Pancreas (tissue), 10 donors: Measurements from ENCODE around the gene DCAF17. TPM values are rescaled to one million over a fixed set of nuclear protein-coding genes. Genes with fewer than 3 reads are reported as not detected.

Experiments
- ATAC-seq, 4 donors: fragments of 200-7000 bp; cut with Tn5 transposase; one replicate each; pipeline versions ENCODE4 v1.8.0 to v1.9.1; 2020; ENCODE audit warnings: mild to moderate bottlenecking in 4 of 4, moderate library complexity in 4 of 4
- DNase-seq, 6 donors: peaks; one replicate each; pipeline ENCODE4 v3.0.0-alpha.2; 2020
- FAIRE-seq: peaks from 2 replicates; lab custom pipeline; 2012; peaks lifted over from hg19 to GRCh38; lab: Jason Lieb, UNC
- H3K27ac ChIP-seq, 4 donors: fragments of 200-600 bp; sonication (generic); 1 replicate in 3 of 4; 2 replicates in 1 of 4; pipeline versions ENCODE4 v1.5.0 to v1.8.0; 2020
- H3K27me3 ChIP-seq, 4 donors: fragments of 200-600 bp; one replicate each; pipeline ENCODE4 v1.8.0; 2021
- H3K36me3 ChIP-seq, 3 donors: fragments of 200-600 bp; sonication (generic) in 1 of 3; one replicate each; pipeline versions ENCODE4 v1.5.0 to v1.8.0; 2020 to 2021
- H3K4me1 ChIP-seq, 3 donors: fragments of 200-600 bp; one replicate each; pipeline ENCODE4 v1.8.0; 2021
- H3K4me3 ChIP-seq, 4 donors: fragments of 200-600 bp; sonication (generic) in 2 of 4; one replicate each; pipeline versions ENCODE4 v1.5.0 to v1.8.0; 2020 to 2021
- H3K9me3 ChIP-seq, 4 donors: fragments of 200-600 bp; one replicate each; pipeline ENCODE4 v1.8.0; 2021
- CTCF ChIP-seq, 4 donors: fragments of 200-600 bp; sonication (generic) in 3 of 4; IDR thresholded peaks; one replicate each; pipeline versions ENCODE4 v1.5.0 to v1.8.0; 2021; ENCODE audit warnings: antibody characterized with exemption in 4 of 4
- WGBS, 2 donors: extraction: QIAGEN DNeasy Blood & Tissue Kit; methylation state at CpG; one replicate each; pipeline ENCODE4 v1.1.7; 2013; 5-methylcytosine and 5-hydroxymethylcytosine counted together
- intact Hi-C, 3 donors: fragments of 100-400 bp; cut with DNase I; formaldehyde crosslinking; loops; one replicate each; pipeline versions ENCODE4 v1.11.1 to v1.14.2; 2022
- polyA plus RNA-seq, 2 donors: library from polyadenylated mRNA; stranded (reverse); fragments of 200-250 nt; gene quantifications; one replicate each; pipeline ENCODE4 v1.2.3, GENCODE V29; 2013
- total RNA-seq, 6 donors: library from RNA; stranded (reverse); fragmentation: NEBNext Ultra II Directional in 4 of 6; extraction: Animal tissue kit (Norgen Biotek cat#: 25700) in 4 of 6; gene quantifications; one replicate each; pipeline versions ENCODE4 v1.2.1 to v1.2.4, GENCODE V29; 2021 to 2023
- donor health status: healthy with polysubstance abuse.
- donor health status: DM: no; HTN: no; CAD: no; lungs with moderate emphysema.
- donor health status: DM: no; HTN: no; CAD: no.
- donor health status: control.
- donor health status: control.
- donor health status: Bipolar disorder and iron deficiency.
- donor health status: DM: yes; HTN: yes; CAD: no.
- donor health status: DM: no; HTN: no; CAD: no.
- donor health status: DM: no; HTN: no; CAD: no.
- donor health status: DM: yes; HTN: yes; CAD: no.

The DCAF17 gene
- total and polyA plus RNA-seq, 8 donors = 2.9 to 10.4 (median 5.8) TPM

- no peak for TF ChIP-seq CTCF (IDR thresholded peaks at IDR 0.05)
- no peaks in the 10 kb centered on the region for H3K27me3 ChIP-seq
- ATAC-seq (no peak), FAIRE-seq (no peak), DNase-seq (no peak)
- H3K4me3 ChIP-seq = no peak overlapping the region
- H3K4me1 ChIP-seq = no peaks in the 10 kb centered on the region
- peaks cover 0 to 10% (median 9%) of the 10 kb centered on the region in 3 donors for H3K36me3 ChIP-seq
- peaks cover 0 to 3% (median 0%) of the 10 kb centered on the region in 4 donors for H3K9me3 ChIP-seq
- H3K27ac ChIP-seq = no peak overlapping the region
- intact Hi-C loops = no loop called here
Observed at GRCh38 chr2:171441470-171441869, 7.4 kb downstream of the DCAF17 start.

DNA sequence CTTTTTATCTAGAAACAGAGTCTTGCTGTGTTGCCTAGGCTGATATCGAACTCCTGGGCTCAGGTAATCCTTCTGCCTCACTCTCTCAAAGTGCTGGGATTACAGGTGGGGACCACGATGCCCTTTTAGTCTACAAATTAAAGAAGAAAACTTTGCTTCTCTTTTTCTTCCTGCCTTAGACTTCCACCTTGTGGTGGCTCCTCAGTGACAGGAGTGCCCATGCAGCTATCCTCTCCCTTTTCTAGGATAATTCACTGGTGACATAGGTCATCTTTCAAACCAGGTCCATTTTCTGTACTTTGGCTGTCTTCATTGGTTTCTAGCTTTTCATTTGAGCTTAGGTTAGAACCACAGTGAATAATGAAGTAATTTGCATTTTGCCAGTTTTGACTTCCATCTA is 13.6 kb downstream of the DCAF17 start:
- intact Hi-C loops = no loop called here
- Histone ChIP-seq H3K27ac (no peak overlapping the region), H3K4me3 (no peak overlapping the region), H3K36me3 (peaks cover 0 to 31% (median 10%) of the 10 kb centered on the region in 3 donors), H3K27me3 (no peaks in the 10 kb centered on the region), H3K9me3 (peaks cover 0 to 3% (median 0%) of the 10 kb centered on the region in 4 donors), H3K4me1 (no peaks in the 10 kb centered on the region)
- no peak for ATAC-seq
- no peak for DNase-seq
- no peak for FAIRE-seq
- TF ChIP-seq CTCF (IDR thresholded peaks at IDR 0.05) = no peak
- 82 to 94% methylated on average over 2 of the region's 2 CpGs for WGBS, 2 donors

DNA sequence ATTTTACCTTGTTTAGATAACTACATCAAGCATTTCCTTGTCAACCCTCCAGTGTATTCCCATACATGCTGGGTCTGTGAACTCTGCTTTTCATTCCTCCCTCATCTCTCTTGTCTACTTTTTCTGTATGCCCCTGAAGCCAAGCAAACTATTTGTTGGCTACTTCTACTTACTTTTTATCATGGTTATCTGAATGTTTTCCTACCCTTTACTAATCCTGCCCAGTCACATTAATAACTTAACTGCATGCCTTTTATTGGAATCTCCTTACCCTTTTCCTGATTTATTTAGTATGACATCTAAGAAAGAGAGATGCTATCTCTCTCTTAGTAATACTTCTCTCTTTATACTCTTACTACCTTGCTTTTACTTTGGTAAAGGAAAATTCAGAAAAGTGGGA is 17.0 kb downstream of the DCAF17 start:
- FAIRE-seq (no peak), ATAC-seq (no peak), DNase-seq (no peak)
- H3K27ac ChIP-seq = no peak overlapping the region
- H3K36me3 ChIP-seq = peaks cover 0 to 27% (median 3%) of the 10 kb centered on the region in 3 donors
- no peak for TF ChIP-seq CTCF (IDR thresholded peaks at IDR 0.05)
- H3K4me1 ChIP-seq = no peaks in the 10 kb centered on the region
- intact Hi-C loops = no loop called here
- H3K4me3 ChIP-seq = no peak overlapping the region
- no peaks in the 10 kb centered on the region for H3K9me3 ChIP-seq
- H3K27me3 ChIP-seq = no peaks in the 10 kb centered on the region

DNA sequence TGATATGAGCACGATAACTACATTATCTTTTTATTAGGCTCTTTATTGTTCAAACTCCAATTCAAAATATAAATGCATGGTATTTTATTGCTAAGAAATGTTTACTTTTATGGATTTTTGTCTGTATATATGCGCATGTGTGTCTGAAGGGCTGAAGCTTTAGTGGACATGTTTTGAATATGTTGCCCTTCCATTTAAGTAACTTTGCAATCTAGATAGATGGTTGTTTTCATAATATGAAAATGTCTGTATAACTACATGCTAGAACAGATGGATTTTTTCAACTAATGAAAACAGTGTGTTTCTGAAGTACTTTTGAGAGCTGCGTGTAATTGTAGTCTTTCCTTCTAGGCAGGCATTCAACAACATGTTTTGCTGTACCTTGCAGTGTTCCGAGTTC is 18.7 kb downstream of the DCAF17 start:
- TF ChIP-seq CTCF (IDR thresholded peaks at IDR 0.05) = no peak
- H3K27ac ChIP-seq = no peak overlapping the region
- DNase-seq (no peak), ATAC-seq (no peak), FAIRE-seq (no peak)
- no peaks in the 10 kb centered on the region for H3K27me3 ChIP-seq
- peaks cover 0 to 26% (median 1%) of the 10 kb centered on the region in 3 donors for H3K36me3 ChIP-seq
- intact Hi-C loops = no loop called here
- 95 to 96% methylated on average over 4 of the region's 4 CpGs for WGBS, 2 donors
- no peaks in the 10 kb centered on the region for H3K9me3 ChIP-seq
- H3K4me3 ChIP-seq = no peak overlapping the region
- no peaks in the 10 kb centered on the region for H3K4me1 ChIP-seq

- DNase-seq (no peak), FAIRE-seq (peak; percentile 73), ATAC-seq (no peak)
- H3K27ac ChIP-seq = no peak overlapping the region
- peaks cover 0 to 5% (median 4%) of the 10 kb centered on the region in 3 donors for H3K36me3 ChIP-seq
- intact Hi-C loops = no loop called here
- H3K4me1 ChIP-seq = no peaks in the 10 kb centered on the region
- no peaks in the 10 kb centered on the region for H3K9me3 ChIP-seq
- H3K27me3 ChIP-seq = no peaks in the 10 kb centered on the region
- no peak for TF ChIP-seq CTCF (IDR thresholded peaks at IDR 0.05)
- H3K4me3 ChIP-seq = no peak overlapping the region
Observed at GRCh38 chr2:171459498-171459897, 25.5 kb downstream of the DCAF17 start.
